ENCODE results near the gene LRMDA. TPM values are rescaled to one million over a fixed set of nuclear protein-coding genes. Genes with fewer than 3 reads are reported as not detected.

Gene LRMDA
- total RNA-seq, 1 experiment from 2014 or later: not detected

GRCh38 chr10:75398692-75399460, 32.5 kb upstream of the LRMDA start:
- Histone ChIP-seq H3K27me3 (ENCODE audit: control insufficient read depth, insufficient read depth, low read length) (peaks cover 92% of the 10 kb centered on the region), H3K4me3 (ENCODE audit: insufficient read depth, low read depth, low read length) (peak overlapping the region; percentile 20), H3K36me3 (replicated peaks; ENCODE audit: control insufficient read depth, insufficient read depth, low read length) (no peaks in the 10 kb centered on the region)
- peak; percentile 83 for DNase-seq

GRCh38 chr10:75399461-75400162, 31.8 kb upstream of the LRMDA start:
- Histone ChIP-seq H3K36me3 (replicated peaks; ENCODE audit: control insufficient read depth, insufficient read depth, low read length) (no peaks in the 10 kb centered on the region), H3K4me3 (ENCODE audit: insufficient read depth, low read depth, low read length) (peak overlapping the region; percentile 23), H3K27me3 (ENCODE audit: control insufficient read depth, insufficient read depth, low read length) (peaks cover 92% of the 10 kb centered on the region)
- DNase-seq: peak; percentile 91

GRCh38 chr10:75400163-75400770, 31.2 kb upstream of the LRMDA start:
- Histone ChIP-seq H3K4me3 (ENCODE audit: insufficient read depth, low read depth, low read length) (peak overlapping the region; percentile 23), H3K27me3 (ENCODE audit: control insufficient read depth, insufficient read depth, low read length) (peaks cover 92% of the 10 kb centered on the region), H3K36me3 (replicated peaks; ENCODE audit: control insufficient read depth, insufficient read depth, low read length) (no peaks in the 10 kb centered on the region)
- peak; percentile 80 for DNase-seq

- DNase-seq: peak; percentile 78
- no peaks in the 10 kb centered on the region for H3K36me3 ChIP-seq (replicated peaks; ENCODE audit: control insufficient read depth, insufficient read depth, low read length)
- H3K27me3 ChIP-seq (ENCODE audit: control insufficient read depth, insufficient read depth, low read length): peaks cover 92% of the 10 kb centered on the region
- peak overlapping the region; percentile 56 for H3K4me3 ChIP-seq (ENCODE audit: insufficient read depth, low read depth, low read length)
Measured at GRCh38 chr10:75400771-75401568, 30.5 kb upstream of the LRMDA start.

GRCh38 chr10:75401569-75402485, 29.6 kb upstream of the LRMDA start, which contains the start of gene ZNF503:
Gene ZNF503 (minus strand): TSS chr10:75401764. CDS start chr10:75401419, 345 bp downstream.
- Histone ChIP-seq H3K4me3 (ENCODE audit: insufficient read depth, low read depth, low read length) (peak within 1 kb of the TSS; percentile 56), H3K27me3 (ENCODE audit: control insufficient read depth, insufficient read depth, low read length) (peaks cover 92% of the 10 kb centered on the region), H3K36me3 (replicated peaks; ENCODE audit: control insufficient read depth, insufficient read depth, low read length) (no peaks in the 10 kb centered on the region)
- DNase-seq: peak; percentile 93

- no peaks in the 10 kb centered on the region for H3K36me3 ChIP-seq (replicated peaks; ENCODE audit: control insufficient read depth, insufficient read depth, low read length)
- DNase-seq: peak; percentile 76
- peaks cover 92% of the 10 kb centered on the region for H3K27me3 ChIP-seq (ENCODE audit: control insufficient read depth, insufficient read depth, low read length)
- peak overlapping the region; percentile 56 for H3K4me3 ChIP-seq (ENCODE audit: insufficient read depth, low read depth, low read length)
Measured at GRCh38 chr10:75402486-75403143, 28.8 kb upstream of the LRMDA start.

GRCh38 chr10:75403144-75403938, 28.1 kb upstream of the LRMDA start:
- Histone ChIP-seq H3K36me3 (replicated peaks; ENCODE audit: control insufficient read depth, insufficient read depth, low read length) (no peaks in the 10 kb centered on the region), H3K4me3 (ENCODE audit: insufficient read depth, low read depth, low read length) (peak overlapping the region; percentile 56), H3K27me3 (ENCODE audit: control insufficient read depth, insufficient read depth, low read length) (peaks cover 92% of the 10 kb centered on the region)
- peak; percentile 89 for DNase-seq

GRCh38 chr10:75403939-75404814, 27.2 kb upstream of the LRMDA start:
- Histone ChIP-seq H3K27me3 (ENCODE audit: control insufficient read depth, insufficient read depth, low read length) (peaks cover 92% of the 10 kb centered on the region), H3K36me3 (replicated peaks; ENCODE audit: control insufficient read depth, insufficient read depth, low read length) (no peaks in the 10 kb centered on the region), H3K4me3 (ENCODE audit: insufficient read depth, low read depth, low read length) (peak overlapping the region; percentile 56)
- DNase-seq: peak; percentile 80

GRCh38 chr10:75404815-75405597, 26.4 kb upstream of the LRMDA start:
- Histone ChIP-seq H3K36me3 (replicated peaks; ENCODE audit: control insufficient read depth, insufficient read depth, low read length) (no peaks in the 10 kb centered on the region), H3K4me3 (ENCODE audit: insufficient read depth, low read depth, low read length) (peak overlapping the region; percentile 56), H3K27me3 (ENCODE audit: control insufficient read depth, insufficient read depth, low read length) (peaks cover 90% of the 10 kb centered on the region)
- peak; percentile 74 for DNase-seq

- Histone ChIP-seq H3K4me3 (ENCODE audit: insufficient read depth, low read depth, low read length) (0 out of 2 replicates have a peak overlapping the region, but pooled peaks have one; percentile 5), H3K36me3 (replicated peaks; ENCODE audit: control insufficient read depth, insufficient read depth, low read length) (no peaks in the 10 kb centered on the region), H3K27me3 (ENCODE audit: control insufficient read depth, insufficient read depth, low read length) (peaks cover 90% of the 10 kb centered on the region)
- DNase-seq: peak; percentile 44
Measured at GRCh38 chr10:75405598-75406461, 25.6 kb upstream of the LRMDA start.

Data from H7 (cell line).